ENCODE data around the gene ARCN1. TPM values are rescaled to one million over a fixed set of nuclear protein-coding genes. Genes with fewer than 3 reads are reported as not detected.

ARCN1 gene
- polyA plus RNA-seq (2013, experiment 1 of 4): 144 TPM
- polyA plus RNA-seq (2013, experiment 2 of 4): 137 TPM
- 98.9 TPM for polyA plus RNA-seq (2013, experiment 3 of 4)
- polyA plus RNA-seq (2013, experiment 4 of 4): 123 TPM

GRCh38 chr11:118572061-118572980 is at the start of gene ARCN1:
Gene ARCN1, plus strand, starts transcription at chr11:118572409. Its CDS starts 139 bp downstream, at chr11:118572548.
- Histone ChIP-seq H3K36me3 (ENCODE audit: control insufficient read depth, insufficient read depth, low read length) (no peaks in the 10 kb centered on the region), H3K27ac (ENCODE audit: insufficient read depth, low read depth, low read length, poor library complexity, severe bottlenecking) (peak within 1 kb of the TSS; percentile 89)

GRCh38 chr11:118522571-118523072 is 49.6 kb upstream of the ARCN1 start:
- Histone ChIP-seq H3K4me1 (ENCODE audit: control insufficient read depth, insufficient read depth, low read length) (no peaks in the 10 kb centered on the region), H3K27ac (ENCODE audit: insufficient read depth, low read depth, low read length, poor library complexity, severe bottlenecking) (no peak overlapping the region), H3K4me3 (ENCODE audit: insufficient read depth, low read depth, low read length) (no peak overlapping the region), H3K36me3 (ENCODE audit: control insufficient read depth, insufficient read depth, low read length) (peaks cover 50% of the 10 kb centered on the region), H3K9me3 (ENCODE audit: control insufficient read depth, low read length) (no peaks in the 10 kb centered on the region), H3K27me3 (ENCODE audit: control insufficient read depth, insufficient read depth, low read length, poor library complexity, severe bottlenecking) (no peaks in the 10 kb centered on the region)
- 83 to 85% methylated on average over 6 of the region's 6 CpGs for WGBS, 2 experiments

More at GRCh38 chr11:118572061-118572980, at the start of gene ARCN1:
- Histone ChIP-seq H3K4me3 (ENCODE audit: insufficient read depth, low read depth, low read length) (peak within 1 kb of the TSS; percentile 99), H3K9me3 (ENCODE audit: control insufficient read depth, low read length) (no peaks in the 10 kb centered on the region), H3K4me1 (ENCODE audit: control insufficient read depth, insufficient read depth, low read length) (no peaks in the 10 kb centered on the region), H3K27me3 (ENCODE audit: control insufficient read depth, insufficient read depth, low read length, poor library complexity, severe bottlenecking) (no peaks in the 10 kb centered on the region)
- 1 to 2% methylated on average over 53 to 54 of the region's 55 CpGs for WGBS, 2 experiments

- Histone ChIP-seq H3K9me3 (ENCODE audit: control insufficient read depth, low read length) (no peaks in the 10 kb centered on the region), H3K36me3 (ENCODE audit: control insufficient read depth, insufficient read depth, low read length) (peaks cover 46% of the 10 kb centered on the region), H3K4me3 (ENCODE audit: insufficient read depth, low read depth, low read length) (no peak overlapping the region), H3K27ac (ENCODE audit: insufficient read depth, low read depth, low read length, poor library complexity, severe bottlenecking) (no peak overlapping the region), H3K27me3 (ENCODE audit: control insufficient read depth, insufficient read depth, low read length, poor library complexity, severe bottlenecking) (no peaks in the 10 kb centered on the region), H3K4me1 (ENCODE audit: control insufficient read depth, insufficient read depth, low read length) (peaks cover 2% of the 10 kb centered on the region)
Measured at GRCh38 chr11:118524356-118524755, 47.9 kb upstream of the ARCN1 start.

GRCh38 chr11:118524757-118525470 is 47.3 kb upstream of the ARCN1 start:
- Histone ChIP-seq H3K36me3 (ENCODE audit: control insufficient read depth, insufficient read depth, low read length) (peaks cover 40% of the 10 kb centered on the region), H3K9me3 (ENCODE audit: control insufficient read depth, low read length) (no peaks in the 10 kb centered on the region), H3K27me3 (ENCODE audit: control insufficient read depth, insufficient read depth, low read length, poor library complexity, severe bottlenecking) (no peaks in the 10 kb centered on the region), H3K4me1 (ENCODE audit: control insufficient read depth, insufficient read depth, low read length) (peaks cover 8% of the 10 kb centered on the region), H3K4me3 (ENCODE audit: insufficient read depth, low read depth, low read length) (no peak overlapping the region), H3K27ac (ENCODE audit: insufficient read depth, low read depth, low read length, poor library complexity, severe bottlenecking) (no peak overlapping the region)
- 93 to 94% methylated on average over 6 of the region's 6 CpGs for WGBS, 2 experiments

- WGBS, 2 experiments: 97 to 100% methylated on average over 2 of the region's 2 CpGs
- Histone ChIP-seq H3K4me1 (ENCODE audit: control insufficient read depth, insufficient read depth, low read length) (peaks cover 9% of the 10 kb centered on the region), H3K27ac (ENCODE audit: insufficient read depth, low read depth, low read length, poor library complexity, severe bottlenecking) (no peak overlapping the region), H3K27me3 (ENCODE audit: control insufficient read depth, insufficient read depth, low read length, poor library complexity, severe bottlenecking) (no peaks in the 10 kb centered on the region), H3K36me3 (ENCODE audit: control insufficient read depth, insufficient read depth, low read length) (peaks cover 23% of the 10 kb centered on the region), H3K9me3 (ENCODE audit: control insufficient read depth, low read length) (no peaks in the 10 kb centered on the region), H3K4me3 (ENCODE audit: insufficient read depth, low read depth, low read length) (no peak overlapping the region)
Measured at GRCh38 chr11:118526688-118527087, 45.5 kb upstream of the ARCN1 start.

- WGBS, 2 experiments: 79 to 89% methylated on average over 3 of the region's 3 CpGs
- no peak within 1 kb of the TSS for H3K4me3 ChIP-seq (ENCODE audit: insufficient read depth, low read depth, low read length)
- H3K27me3 ChIP-seq (ENCODE audit: control insufficient read depth, insufficient read depth, low read length, poor library complexity, severe bottlenecking): no peaks in the 10 kb centered on the region
- H3K27ac ChIP-seq (ENCODE audit: insufficient read depth, low read depth, low read length, poor library complexity, severe bottlenecking): no peak within 1 kb of the TSS
- H3K36me3 ChIP-seq (ENCODE audit: control insufficient read depth, insufficient read depth, low read length): peaks cover 19% of the 10 kb centered on the region
- H3K4me1 ChIP-seq (ENCODE audit: control insufficient read depth, insufficient read depth, low read length): peaks cover 13% of the 10 kb centered on the region
- H3K9me3 ChIP-seq (ENCODE audit: control insufficient read depth, low read length): no peaks in the 10 kb centered on the region
Measured at GRCh38 chr11:118527109-118527508, 45.1 kb upstream of the ARCN1 start, which contains the start of gene TTC36. Gene TTC36, plus strand, starts transcription at chr11:118527474. Its CDS starts 21 bp downstream, at chr11:118527495.

- H3K4me1 ChIP-seq (ENCODE audit: control insufficient read depth, insufficient read depth, low read length): peaks cover 13% of the 10 kb centered on the region
- H3K4me3 ChIP-seq (ENCODE audit: insufficient read depth, low read depth, low read length): no peak overlapping the region
- no peaks in the 10 kb centered on the region for H3K27me3 ChIP-seq (ENCODE audit: control insufficient read depth, insufficient read depth, low read length, poor library complexity, severe bottlenecking)
- no peak overlapping the region for H3K27ac ChIP-seq (ENCODE audit: insufficient read depth, low read depth, low read length, poor library complexity, severe bottlenecking)
- 93 to 94% methylated on average over 6 of the region's 6 CpGs for WGBS, 2 experiments
- H3K36me3 ChIP-seq (ENCODE audit: control insufficient read depth, insufficient read depth, low read length): peaks cover 13% of the 10 kb centered on the region
- H3K9me3 ChIP-seq (ENCODE audit: control insufficient read depth, low read length): no peaks in the 10 kb centered on the region
Measured at GRCh38 chr11:118528511-118528910, 43.7 kb upstream of the ARCN1 start.

GRCh38 chr11:118529584-118530175 is 42.5 kb upstream of the ARCN1 start:
- Histone ChIP-seq H3K9me3 (ENCODE audit: control insufficient read depth, low read length) (no peaks in the 10 kb centered on the region), H3K27ac (ENCODE audit: insufficient read depth, low read depth, low read length, poor library complexity, severe bottlenecking) (no peak overlapping the region), H3K4me3 (ENCODE audit: insufficient read depth, low read depth, low read length) (peak overlapping the region; percentile 74), H3K27me3 (ENCODE audit: control insufficient read depth, insufficient read depth, low read length, poor library complexity, severe bottlenecking) (no peaks in the 10 kb centered on the region), H3K4me1 (ENCODE audit: control insufficient read depth, insufficient read depth, low read length) (peaks cover 13% of the 10 kb centered on the region), H3K36me3 (ENCODE audit: control insufficient read depth, insufficient read depth, low read length) (peaks cover 6% of the 10 kb centered on the region)
- 75 to 79% methylated on average over 5 of the region's 5 CpGs for WGBS, 2 experiments

- Histone ChIP-seq H3K4me1 (ENCODE audit: control insufficient read depth, insufficient read depth, low read length) (peaks cover 13% of the 10 kb centered on the region), H3K36me3 (ENCODE audit: control insufficient read depth, insufficient read depth, low read length) (peaks cover under 1% of the 10 kb centered on the region), H3K27me3 (ENCODE audit: control insufficient read depth, insufficient read depth, low read length, poor library complexity, severe bottlenecking) (no peaks in the 10 kb centered on the region), H3K9me3 (ENCODE audit: control insufficient read depth, low read length) (no peaks in the 10 kb centered on the region), H3K4me3 (ENCODE audit: insufficient read depth, low read depth, low read length) (peak overlapping the region; percentile 74), H3K27ac (ENCODE audit: insufficient read depth, low read depth, low read length, poor library complexity, severe bottlenecking) (peak overlapping the region; percentile 11)
- 9 to 11% methylated on average over 31 of the region's 31 CpGs for WGBS, 2 experiments
Measured at GRCh38 chr11:118530180-118530682, 42.0 kb upstream of the ARCN1 start.

Data from ectodermal cell (in vitro differentiated cells).